Measurements from ENCODE around the gene ODAD4.

The ODAD4 gene

GRCh38 chr17:41956522-41956921 lies 26.1 kb downstream of the ODAD4 start:
- H3K4me2 ChIP-seq (ENCODE audit: low read length): no peak overlapping the region
- H3K27me3 ChIP-seq (ENCODE audit: low read depth, low read length): 0 out of 2 replicates have a peak, but pooled peaks cover 4% of the 10 kb centered on the region
- TF ChIP-seq EZH2phosphoT487 (IDR thresholded peaks at IDR 0.05; ENCODE audit: low read depth) (no peak), CTCF (IDR thresholded peaks at IDR 0.05; ENCODE audit: low read depth, low read length) (no peak)
- no peak overlapping the region for H2AFZ ChIP-seq (ENCODE audit: low read depth, low read length)
- no peak overlapping the region for H3K4me3 ChIP-seq (ENCODE audit: low read length)
- no peaks in the 10 kb centered on the region for H3K79me2 ChIP-seq (ENCODE audit: low read length)
- no peak overlapping the region for H3K27ac ChIP-seq (ENCODE audit: low read length)
- H3K9me3 ChIP-seq (ENCODE audit: insufficient read depth, low read length): no peaks in the 10 kb centered on the region
- no peaks in the 10 kb centered on the region for H3K36me3 ChIP-seq (replicated peaks; ENCODE audit: low read depth, low read length)
- H4K20me1 ChIP-seq (ENCODE audit: insufficient read depth, low read length): no peaks in the 10 kb centered on the region
- H3K4me1 ChIP-seq (ENCODE audit: low read length): no peaks in the 10 kb centered on the region
- H3K9ac ChIP-seq (ENCODE audit: low read length): no peak overlapping the region

- Histone ChIP-seq H3K4me3 (ENCODE audit: low read length) (no peak overlapping the region), H2AFZ (ENCODE audit: low read depth, low read length) (no peak overlapping the region), H3K36me3 (replicated peaks; ENCODE audit: low read depth, low read length) (no peaks in the 10 kb centered on the region), H3K4me1 (ENCODE audit: low read length) (no peaks in the 10 kb centered on the region), H3K9ac (ENCODE audit: low read length) (no peak overlapping the region), H3K79me2 (ENCODE audit: low read length) (no peaks in the 10 kb centered on the region), H3K4me2 (ENCODE audit: low read length) (no peak overlapping the region), H3K9me3 (ENCODE audit: insufficient read depth, low read length) (no peaks in the 10 kb centered on the region), H4K20me1 (ENCODE audit: insufficient read depth, low read length) (no peaks in the 10 kb centered on the region), H3K27me3 (ENCODE audit: low read depth, low read length) (0 out of 2 replicates have a peak, but pooled peaks cover 7% of the 10 kb centered on the region), H3K27ac (ENCODE audit: low read length) (no peak overlapping the region)
- TF ChIP-seq CTCF (IDR thresholded peaks at IDR 0.05; ENCODE audit: low read depth, low read length) (no peak), EZH2phosphoT487 (IDR thresholded peaks at IDR 0.05; ENCODE audit: low read depth) (no peak)
Observed at GRCh38 chr17:41957031-41957868, 26.8 kb downstream of the ODAD4 start.

GRCh38 chr17:41957869-41958439 lies 27.5 kb downstream of the ODAD4 start:
- Histone ChIP-seq H3K4me2 (ENCODE audit: low read length) (no peak overlapping the region), H4K20me1 (ENCODE audit: insufficient read depth, low read length) (no peaks in the 10 kb centered on the region), H3K4me3 (ENCODE audit: low read length) (no peak overlapping the region), H3K36me3 (replicated peaks; ENCODE audit: low read depth, low read length) (no peaks in the 10 kb centered on the region), H2AFZ (ENCODE audit: low read depth, low read length) (no peak overlapping the region), H3K4me1 (ENCODE audit: low read length) (peaks cover 4% of the 10 kb centered on the region), H3K9ac (ENCODE audit: low read length) (no peak overlapping the region), H3K79me2 (ENCODE audit: low read length) (no peaks in the 10 kb centered on the region), H3K27me3 (ENCODE audit: low read depth, low read length) (0 out of 2 replicates have a peak, but pooled peaks cover 7% of the 10 kb centered on the region), H3K27ac (ENCODE audit: low read length) (no peak overlapping the region), H3K9me3 (ENCODE audit: insufficient read depth, low read length) (no peaks in the 10 kb centered on the region)
- TF ChIP-seq EZH2phosphoT487 (IDR thresholded peaks at IDR 0.05; ENCODE audit: low read depth) (no peak), CTCF (IDR thresholded peaks at IDR 0.05; ENCODE audit: low read depth, low read length) (no peak)

GRCh38 chr17:41959030-41959335 lies 28.6 kb downstream of the ODAD4 start:
- Histone ChIP-seq H3K4me3 (ENCODE audit: low read length) (no peak overlapping the region), H3K79me2 (ENCODE audit: low read length) (no peaks in the 10 kb centered on the region), H3K9me3 (ENCODE audit: insufficient read depth, low read length) (no peaks in the 10 kb centered on the region), H3K9ac (ENCODE audit: low read length) (no peak overlapping the region), H3K4me1 (ENCODE audit: low read length) (peaks cover 4% of the 10 kb centered on the region), H4K20me1 (ENCODE audit: insufficient read depth, low read length) (no peaks in the 10 kb centered on the region), H3K36me3 (replicated peaks; ENCODE audit: low read depth, low read length) (no peaks in the 10 kb centered on the region), H3K27ac (ENCODE audit: low read length) (no peak overlapping the region), H3K27me3 (ENCODE audit: low read depth, low read length) (0 out of 2 replicates have a peak, but pooled peaks cover 7% of the 10 kb centered on the region), H3K4me2 (ENCODE audit: low read length) (no peak overlapping the region), H2AFZ (ENCODE audit: low read depth, low read length) (no peak overlapping the region)
- TF ChIP-seq CTCF (IDR thresholded peaks at IDR 0.05; ENCODE audit: low read depth, low read length): no peak
- no peak for TF ChIP-seq EZH2phosphoT487 (IDR thresholded peaks at IDR 0.05; ENCODE audit: low read depth)
